SK-N-SH treated with all-trans-retinoic acid at 6 μM for 48 hours (cell line): ENCODE data around the gene CACNA2D3.

Source experiments
- ATAC-seq: fragments of 200-7000 bp; cut with Tn5 transposase; 3 replicates; pipeline ENCODE4 v1.9.1; 2020; ENCODE audit warnings: mild to moderate bottlenecking, moderate library complexity
- ARNTL ChIP-seq: fragments of 450-650 bp; formaldehyde crosslinking; IDR thresholded peaks from 2 replicates; pipeline ENCODE4 v1.5.0; 2020; ENCODE audit warnings: low read depth, mild to moderate bottlenecking, moderate library complexity, borderline replicate concordance
- BACH2 ChIP-seq: fragments of 250-450 bp; sonication (Bioruptor Pico); IDR thresholded peaks from 2 replicates; pipeline ENCODE4 v1.9.0; 2021; ENCODE audit warnings: mild to moderate bottlenecking, borderline replicate concordance
- ESRRG ChIP-seq: fragments of 250-450 bp; sonication (Bioruptor Pico); IDR thresholded peaks from 2 replicates; pipeline ENCODE4 v1.6.1; 2021; ENCODE audit warnings: mild to moderate bottlenecking
- GLIS3 ChIP-seq: fragments of 250-450 bp; sonication (Bioruptor Pico); IDR thresholded peaks from 2 replicates; pipeline ENCODE4 v1.5.0; 2020; ENCODE audit warnings: mild to moderate bottlenecking, moderate library complexity
- ISL1 ChIP-seq: fragments of 250-450 bp; sonication (Bioruptor Pico); IDR thresholded peaks from 2 replicates; pipeline ENCODE4 v2.1.2; 2022; ENCODE audit warnings: mild to moderate bottlenecking, moderate library complexity
- OSR1 ChIP-seq: fragments of 250-450 bp; sonication (Bioruptor Pico); IDR thresholded peaks from 2 replicates; pipeline ENCODE4 v1.8.0; 2022; ENCODE audit warnings: moderate library complexity, mild to moderate bottlenecking, inconsistent platforms
- PPARA ChIP-seq: fragments of 250-450 bp; sonication (Bioruptor Pico); IDR thresholded peaks from 2 replicates; pipeline ENCODE4 v1.5.0; 2020; ENCODE audit warnings: mild to moderate bottlenecking, borderline replicate concordance
- RARB ChIP-seq: fragments of 250-450 bp; sonication (Bioruptor Pico); IDR thresholded peaks from 2 replicates; pipeline ENCODE4 v1.8.0; 2021; ENCODE audit warnings: mild to moderate bottlenecking, moderate library complexity
- SNAI2 ChIP-seq: fragments of 250-450 bp; sonication (Bioruptor Pico); IDR thresholded peaks from 2 replicates; pipeline ENCODE4 v1.5.0; 2020; ENCODE audit warnings: mild to moderate bottlenecking, moderate library complexity
- TCF4 ChIP-seq: fragments of 250-450 bp; sonication (Bioruptor Pico); IDR thresholded peaks from 2 replicates; pipeline ENCODE4 v1.8.0; 2021; ENCODE audit warnings: mild to moderate bottlenecking, moderate library complexity, borderline replicate concordance
- TOX ChIP-seq: fragments of 250-450 bp; sonication (Bioruptor Pico); IDR thresholded peaks from 2 replicates; pipeline ENCODE4 v1.8.0; 2021; ENCODE audit warnings: mild to moderate bottlenecking, moderate library complexity, borderline replicate concordance
- ZFP3 ChIP-seq: fragments of 250-450 bp; sonication (Bioruptor Pico); IDR thresholded peaks from 2 replicates; pipeline ENCODE4 v1.5.0; 2020; ENCODE audit warnings: mild to moderate bottlenecking, moderate library complexity
- ZFP30 ChIP-seq: fragments of 450-650 bp; formaldehyde crosslinking; IDR thresholded peaks from 2 replicates; pipeline ENCODE4 v1.5.0; 2022; ENCODE audit warnings: mild to moderate bottlenecking, moderate library complexity
- ZNF565 ChIP-seq: fragments of 450-650 bp; formaldehyde crosslinking; conservative IDR thresholded peaks from 2 replicates; pipeline ENCODE4 v1.5.0; 2020; ENCODE audit warnings: low read depth, mild to moderate bottlenecking, moderate library complexity
- ZNF70 ChIP-seq: fragments of 450-650 bp; formaldehyde crosslinking; IDR thresholded peaks from 2 replicates; pipeline ENCODE4 v1.5.0; 2020; ENCODE audit warnings: mild to moderate bottlenecking, moderate library complexity
- ZNF8 ChIP-seq: fragments of 450-650 bp; formaldehyde crosslinking; IDR thresholded peaks from 2 replicates; pipeline ENCODE4 v1.5.0; 2020; ENCODE audit warnings: mild to moderate bottlenecking, moderate library complexity
- TF ChIP-seq, protein P1 (sequence below): fragments of 250-450 bp; sonication (Bioruptor Pico); IDR thresholded peaks from 2 replicates; pipeline ENCODE4 v1.8.0; 2020; ENCODE audit warnings: mild to moderate bottlenecking, moderate library complexity, borderline replicate concordance
- TF ChIP-seq, protein P2 (sequence below): fragments of 250-450 bp; sonication (Bioruptor Pico); IDR thresholded peaks from 2 replicates; pipeline ENCODE4 v1.5.1; 2021; ENCODE audit warnings: mild to moderate bottlenecking, moderate library complexity
- TF ChIP-seq, protein P3 (sequence below): fragments of 250-450 bp; sonication (Bioruptor Pico); IDR thresholded peaks from 2 replicates; pipeline ENCODE4 v1.5.0; 2020; ENCODE audit warnings: mild to moderate bottlenecking, moderate library complexity
- TF ChIP-seq, protein P4 (sequence below): fragments of 250-450 bp; sonication (Bioruptor Pico); IDR thresholded peaks from 2 replicates; pipeline ENCODE4 v1.5.1; 2020; ENCODE audit warnings: low read depth, mild to moderate bottlenecking, moderate library complexity

CACNA2D3 gene

DNA sequence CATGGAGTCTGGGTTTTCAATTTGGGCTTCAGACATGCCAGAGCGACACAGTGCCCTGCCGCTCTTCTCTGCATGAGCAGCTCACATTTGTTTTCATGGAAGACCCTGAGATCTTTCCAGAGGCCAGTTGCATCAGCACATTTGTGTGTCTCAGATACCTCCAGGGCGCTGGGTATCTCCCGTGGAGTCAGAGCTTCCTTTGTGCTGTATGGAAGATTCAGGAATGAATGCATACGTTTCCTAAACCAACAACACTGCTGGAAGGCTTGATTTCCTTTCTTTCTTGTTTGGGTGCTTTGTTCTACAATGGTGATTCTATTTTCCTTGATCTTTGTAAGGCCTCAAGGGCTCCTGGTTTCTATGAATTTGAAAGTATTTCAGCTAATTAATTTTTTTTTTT is 106.5 kb downstream of the CACNA2D3 start (continued):
- TF ChIP-seq, protein P1, sequence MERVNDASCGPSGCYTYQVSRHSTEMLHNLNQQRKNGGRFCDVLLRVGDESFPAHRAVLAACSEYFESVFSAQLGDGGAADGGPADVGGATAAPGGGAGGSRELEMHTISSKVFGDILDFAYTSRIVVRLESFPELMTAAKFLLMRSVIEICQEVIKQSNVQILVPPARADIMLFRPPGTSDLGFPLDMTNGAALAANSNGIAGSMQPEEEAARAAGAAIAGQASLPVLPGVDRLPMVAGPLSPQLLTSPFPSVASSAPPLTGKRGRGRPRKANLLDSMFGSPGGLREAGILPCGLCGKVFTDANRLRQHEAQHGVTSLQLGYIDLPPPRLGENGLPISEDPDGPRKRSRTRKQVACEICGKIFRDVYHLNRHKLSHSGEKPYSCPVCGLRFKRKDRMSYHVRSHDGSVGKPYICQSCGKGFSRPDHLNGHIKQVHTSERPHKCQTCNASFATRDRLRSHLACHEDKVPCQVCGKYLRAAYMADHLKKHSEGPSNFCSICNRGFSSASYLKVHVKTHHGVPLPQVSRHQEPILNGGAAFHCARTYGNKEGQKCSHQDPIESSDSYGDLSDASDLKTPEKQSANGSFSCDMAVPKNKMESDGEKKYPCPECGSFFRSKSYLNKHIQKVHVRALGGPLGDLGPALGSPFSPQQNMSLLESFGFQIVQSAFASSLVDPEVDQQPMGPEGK (CRISPR knock-in tag), result no peak
- TF ChIP-seq ESRRG, result no peak
- no peak for TF ChIP-seq TOX (CRISPR knock-in tag)
- no peak for TF ChIP-seq ZFP3

DNA sequence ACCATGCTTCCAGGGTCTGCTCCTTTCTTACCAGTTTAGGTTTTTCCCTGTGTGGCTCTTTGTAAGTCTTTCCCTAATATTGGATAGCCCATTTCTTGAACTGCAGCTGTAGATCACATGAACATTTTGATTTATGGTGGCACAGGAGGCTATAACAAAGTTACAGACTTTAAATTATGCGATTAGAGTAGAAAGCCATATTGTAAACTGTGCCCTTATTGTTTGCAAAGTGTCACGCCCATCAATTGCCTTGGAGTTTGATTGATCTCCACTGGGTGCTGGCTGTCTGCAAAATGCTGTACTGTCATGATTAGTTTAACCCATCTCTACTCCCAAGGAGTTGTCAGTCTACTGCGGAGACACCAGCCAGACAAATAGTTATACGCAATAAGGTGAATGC is 110.3 kb downstream of the CACNA2D3 start:
- TF ChIP-seq GLIS3 (CRISPR knock-in tag) (no peak), ZNF70 (CRISPR knock-in tag) (no peak), ESRRG (no peak), ARNTL (CRISPR knock-in tag) (no peak), TCF4 (no peak), TOX (CRISPR knock-in tag) (no peak), ZNF565 (CRISPR knock-in tag) (no peak), PPARA (CRISPR knock-in tag) (no peak), ISL1 (no peak), ZFP30 (no peak), RARB (no peak), BACH2 (CRISPR knock-in tag) (no peak)
- TF ChIP-seq, protein P2, sequence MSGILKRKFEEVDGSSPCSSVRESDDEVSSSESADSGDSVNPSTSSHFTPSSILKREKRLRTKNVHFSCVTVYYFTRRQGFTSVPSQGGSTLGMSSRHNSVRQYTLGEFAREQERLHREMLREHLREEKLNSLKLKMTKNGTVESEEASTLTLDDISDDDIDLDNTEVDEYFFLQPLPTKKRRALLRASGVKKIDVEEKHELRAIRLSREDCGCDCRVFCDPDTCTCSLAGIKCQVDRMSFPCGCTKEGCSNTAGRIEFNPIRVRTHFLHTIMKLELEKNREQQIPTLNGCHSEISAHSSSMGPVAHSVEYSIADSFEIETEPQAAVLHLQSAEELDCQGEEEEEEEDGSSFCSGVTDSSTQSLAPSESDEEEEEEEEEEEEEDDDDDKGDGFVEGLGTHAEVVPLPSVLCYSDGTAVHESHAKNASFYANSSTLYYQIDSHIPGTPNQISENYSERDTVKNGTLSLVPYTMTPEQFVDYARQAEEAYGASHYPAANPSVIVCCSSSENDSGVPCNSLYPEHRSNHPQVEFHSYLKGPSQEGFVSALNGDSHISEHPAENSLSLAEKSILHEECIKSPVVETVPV (CRISPR knock-in tag), result no peak
- ATAC-seq, result no peak

DNA sequence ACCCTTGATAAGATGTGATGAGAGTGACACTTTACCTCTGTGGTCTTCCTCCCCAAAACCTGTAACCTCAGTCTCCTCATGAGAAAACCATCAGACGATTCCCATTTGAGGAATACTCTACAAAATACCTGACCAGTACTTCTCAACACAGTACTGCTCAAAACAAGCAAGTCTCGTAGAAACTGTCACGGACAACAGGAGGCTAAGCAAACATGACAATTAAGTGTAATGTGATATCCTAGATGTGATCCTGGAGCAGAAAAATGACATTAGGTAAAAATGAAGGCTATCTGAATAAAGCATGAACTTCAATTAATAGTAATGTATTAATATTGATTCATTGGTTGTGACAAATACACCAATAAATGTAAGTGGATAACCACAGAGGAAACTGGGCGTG is 113.6 kb downstream of the CACNA2D3 start:
- TF ChIP-seq, protein P1 (CRISPR knock-in tag), result no peak
- TF ChIP-seq, protein P3, sequence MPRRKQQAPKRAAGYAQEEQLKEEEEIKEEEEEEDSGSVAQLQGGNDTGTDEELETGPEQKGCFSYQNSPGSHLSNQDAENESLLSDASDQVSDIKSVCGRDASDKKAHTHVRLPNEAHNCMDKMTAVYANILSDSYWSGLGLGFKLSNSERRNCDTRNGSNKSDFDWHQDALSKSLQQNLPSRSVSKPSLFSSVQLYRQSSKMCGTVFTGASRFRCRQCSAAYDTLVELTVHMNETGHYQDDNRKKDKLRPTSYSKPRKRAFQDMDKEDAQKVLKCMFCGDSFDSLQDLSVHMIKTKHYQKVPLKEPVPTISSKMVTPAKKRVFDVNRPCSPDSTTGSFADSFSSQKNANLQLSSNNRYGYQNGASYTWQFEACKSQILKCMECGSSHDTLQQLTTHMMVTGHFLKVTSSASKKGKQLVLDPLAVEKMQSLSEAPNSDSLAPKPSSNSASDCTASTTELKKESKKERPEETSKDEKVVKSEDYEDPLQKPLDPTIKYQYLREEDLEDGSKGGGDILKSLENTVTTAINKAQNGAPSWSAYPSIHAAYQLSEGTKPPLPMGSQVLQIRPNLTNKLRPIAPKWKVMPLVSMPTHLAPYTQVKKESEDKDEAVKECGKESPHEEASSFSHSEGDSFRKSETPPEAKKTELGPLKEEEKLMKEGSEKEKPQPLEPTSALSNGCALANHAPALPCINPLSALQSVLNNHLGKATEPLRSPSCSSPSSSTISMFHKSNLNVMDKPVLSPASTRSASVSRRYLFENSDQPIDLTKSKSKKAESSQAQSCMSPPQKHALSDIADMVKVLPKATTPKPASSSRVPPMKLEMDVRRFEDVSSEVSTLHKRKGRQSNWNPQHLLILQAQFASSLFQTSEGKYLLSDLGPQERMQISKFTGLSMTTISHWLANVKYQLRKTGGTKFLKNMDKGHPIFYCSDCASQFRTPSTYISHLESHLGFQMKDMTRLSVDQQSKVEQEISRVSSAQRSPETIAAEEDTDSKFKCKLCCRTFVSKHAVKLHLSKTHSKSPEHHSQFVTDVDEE (CRISPR knock-in tag), result no peak
- no peak for TF ChIP-seq SNAI2 (CRISPR knock-in tag)
- no peak for TF ChIP-seq ESRRG
- no peak for TF ChIP-seq PPARA (CRISPR knock-in tag)
- TF ChIP-seq ARNTL (CRISPR knock-in tag), result no peak
- ATAC-seq, result no peak

DNA sequence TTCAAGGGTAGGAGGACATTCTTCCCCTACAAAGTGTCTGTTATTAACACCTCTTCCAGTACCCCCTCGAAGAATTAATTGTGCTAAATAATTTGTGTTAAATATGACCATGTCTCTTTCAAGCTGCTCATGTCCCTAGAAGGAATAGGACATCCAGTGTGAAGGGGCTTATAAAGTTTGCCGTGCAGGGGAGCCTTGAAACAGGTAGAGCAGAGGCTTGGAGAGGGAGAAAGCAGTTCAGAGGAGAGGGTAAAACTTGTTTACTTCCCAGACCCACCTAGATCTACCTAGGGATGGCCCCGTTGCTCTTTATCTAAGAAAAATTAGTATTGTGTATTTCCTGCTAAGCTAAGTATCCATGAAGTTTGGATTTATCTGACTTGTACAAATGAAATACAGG is 114.8 kb downstream of the CACNA2D3 start:
- ATAC-seq, result no peak
- no peak for TF ChIP-seq RARB
- TF ChIP-seq, protein P2 (CRISPR knock-in tag), result no peak
- TF ChIP-seq, protein P4, sequence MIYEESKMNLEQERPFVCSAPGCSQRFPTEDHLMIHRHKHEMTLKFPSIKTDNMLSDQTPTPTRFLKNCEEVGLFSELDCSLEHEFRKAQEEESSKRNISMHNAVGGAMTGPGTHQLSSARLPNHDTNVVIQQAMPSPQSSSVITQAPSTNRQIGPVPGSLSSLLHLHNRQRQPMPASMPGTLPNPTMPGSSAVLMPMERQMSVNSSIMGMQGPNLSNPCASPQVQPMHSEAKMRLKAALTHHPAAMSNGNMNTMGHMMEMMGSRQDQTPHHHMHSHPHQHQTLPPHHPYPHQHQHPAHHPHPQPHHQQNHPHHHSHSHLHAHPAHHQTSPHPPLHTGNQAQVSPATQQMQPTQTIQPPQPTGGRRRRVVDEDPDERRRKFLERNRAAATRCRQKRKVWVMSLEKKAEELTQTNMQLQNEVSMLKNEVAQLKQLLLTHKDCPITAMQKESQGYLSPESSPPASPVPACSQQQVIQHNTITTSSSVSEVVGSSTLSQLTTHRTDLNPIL, result no peak
- TF ChIP-seq PPARA (CRISPR knock-in tag), result no peak
- TF ChIP-seq TCF4, result no peak
- no peak for TF ChIP-seq TOX (CRISPR knock-in tag)
- TF ChIP-seq, protein P1 (CRISPR knock-in tag), result no peak
- TF ChIP-seq ARNTL (CRISPR knock-in tag), result no peak
- no peak for TF ChIP-seq ZNF8
- no peak for TF ChIP-seq ZNF70 (CRISPR knock-in tag)
- TF ChIP-seq ISL1, result no peak
- no peak for TF ChIP-seq OSR1 (CRISPR knock-in tag)
- TF ChIP-seq SNAI2 (CRISPR knock-in tag), result no peak
